Esophagus squamous epithelium (tissue), 5 donors: Measurements from ENCODE around the gene NRAP. TPM values are rescaled to one million over a fixed set of nuclear protein-coding genes. Genes with fewer than 3 reads are reported as not detected.

Experiments
- DNase-seq: peaks from one replicate; lab custom pipeline; 2025; lab: John Stamatoyannopoulos, UW
- H3K27ac ChIP-seq, 4 donors: fragments of 200-600 bp; sonication (generic); one replicate each; pipeline ENCODE4 v1.5.1; 2016 to 2019; ENCODE audit warnings: mild to moderate bottlenecking in 1 of 4
- H3K27me3 ChIP-seq, 4 donors: fragments of 200-600 bp; sonication (generic); 1 replicate in 3 of 4; 2 replicates in 1 of 4; pipeline versions ENCODE4 v1.5.1 to v1.6.0; 2017 to 2021; ENCODE audit warnings: antibody characterized with exemption in 1 of 4
- H3K36me3 ChIP-seq, 3 donors: fragments of 200-600 bp; sonication (generic); one replicate each; pipeline ENCODE4 v1.5.1; 2016 to 2019
- H3K4me1 ChIP-seq, 3 donors: fragments of 200-600 bp; sonication (generic); one replicate each; pipeline ENCODE4 v1.5.1; 2017 to 2019
- H3K4me3 ChIP-seq, 4 donors: fragments of 200-600 bp; sonication (generic); 1 replicate in 3 of 4; 2 replicates in 1 of 4; pipeline ENCODE4 v1.5.1; 2016 to 2019; ENCODE audit warnings: mild to moderate bottlenecking in 2 of 4, moderate library complexity in 1 of 4
- H3K9me3 ChIP-seq, 3 donors: fragments of 200-600 bp; sonication (generic); one replicate each; pipeline ENCODE4 v1.5.1; 2016 to 2019
- CTCF ChIP-seq, 6 experiments: fragments of 450-650 bp in 4 of 6; fragments of 200-600 bp in 2 of 6; sonication (generic) in 2 of 6; IDR thresholded peaks; one replicate each; pipeline ENCODE4 v1.5.1; 2016 to 2019; ENCODE audit warnings: antibody characterized with exemption in 6 of 6, mild to moderate bottlenecking in 4 of 6, moderate library complexity in 4 of 6
- POLR2A ChIP-seq, 4 donors: fragments of 450-650 bp; IDR thresholded peaks; one replicate each; pipeline ENCODE4 v1.6.1; 2017; ENCODE audit warnings: antibody characterized with exemption in 4 of 4, mild to moderate bottlenecking in 4 of 4, moderate library complexity in 3 of 4
- WGBS, 2 donors: methylation state at CpG; one replicate each; pipeline ENCODE4 v1.1.5; 2018; 5-methylcytosine and 5-hydroxymethylcytosine counted together
- intact Hi-C: fragments of 100-400 bp; cut with DNase I; formaldehyde crosslinking; loops from one replicate; pipeline ENCODE4 v1.15.0; 2022
- total RNA-seq, 4 donors: library from RNA; depleted of rRNA; stranded (reverse); fragments of >200 nt; gene quantifications; one replicate each; pipeline ENCODE4 v1.1.0, GENCODE V29; 2016
- donor health status: DM: yes; HTN: yes; CAD: no.

The NRAP gene
- total RNA-seq, 4 donors from 2014 or later, result 0.08 TPM; not detected in 3

GRCh38 chr10:113686028-113686427, 22.2 kb upstream of the NRAP start:
- 86 to 93% methylated on average over 3 of the region's 3 CpGs for WGBS, 2 donors
- H3K4me1 ChIP-seq, result peaks cover 8 to 14% (median 11%) of the 10 kb centered on the region in 3 donors
- no peak overlapping the region for H3K4me3 ChIP-seq
- H3K27ac ChIP-seq, result no peak overlapping the region
- H3K27me3 ChIP-seq, result no peaks in the 10 kb centered on the region
- H3K9me3 ChIP-seq, result peaks cover 0 to 15% (median 3%) of the 10 kb centered on the region in 3 donors
- no peak for DNase-seq
- H3K36me3 ChIP-seq, result peaks cover 0 to under 1% (median 0%) of the 10 kb centered on the region in 3 donors
- TF ChIP-seq POLR2A (IDR thresholded peaks at IDR 0.05) (no peak), CTCF (IDR thresholded peaks at IDR 0.05) (no peak)
- intact Hi-C loops, result no loop called here

GRCh38 chr10:113683300-113683699, 19.5 kb upstream of the NRAP start:
- Histone ChIP-seq H3K9me3 (peaks cover 0 to 10% (median 3%) of the 10 kb centered on the region in 3 donors), H3K27ac (no peak overlapping the region), H3K4me3 (no peak overlapping the region), H3K4me1 (peaks cover 8 to 30% (median 15%) of the 10 kb centered on the region in 3 donors), H3K36me3 (no peaks in the 10 kb centered on the region), H3K27me3 (no peaks in the 10 kb centered on the region)
- intact Hi-C loops, result no loop called here
- DNase-seq, result no peak
- TF ChIP-seq POLR2A (IDR thresholded peaks at IDR 0.05), result no peak
- TF ChIP-seq CTCF (IDR thresholded peaks at IDR 0.05), result no peak
- WGBS, 2 donors, result 77 to 85% methylated on average over 2 of the region's 2 CpGs

GRCh38 chr10:113681533-113682470, 18.0 kb upstream of the NRAP start:
- peaks cover 0 to 4% (median 0%) of the 10 kb centered on the region in 3 donors for H3K9me3 ChIP-seq
- H3K4me3 ChIP-seq, result peak overlapping the region in 1 of 4 donors; percentile 80
- intact Hi-C loops, result no loop called here
- H3K27me3 ChIP-seq, result no peaks in the 10 kb centered on the region
- peak overlapping the region in 3 of 4 donors; percentile 95 to 99 (median 96) for H3K27ac ChIP-seq
- no peaks in the 10 kb centered on the region for H3K36me3 ChIP-seq
- 46 to 72% methylated on average over 5 of the region's 5 CpGs for WGBS, 2 donors
- no peak for DNase-seq
- TF ChIP-seq POLR2A (IDR thresholded peaks at IDR 0.05), result no peak
- TF ChIP-seq CTCF (IDR thresholded peaks at IDR 0.05), result no peak
- peaks cover 8 to 30% (median 15%) of the 10 kb centered on the region in 3 donors for H3K4me1 ChIP-seq

GRCh38 chr10:113680190-113681111, 16.6 kb upstream of the NRAP start:
- intact Hi-C loops, result no loop called here
- Histone ChIP-seq H3K4me1 (peaks cover 8 to 30% (median 15%) of the 10 kb centered on the region in 3 donors), H3K27ac (peak overlapping the region; percentile 95 to 99 (median 97)), H3K9me3 (no peaks in the 10 kb centered on the region), H3K4me3 (peak overlapping the region; percentile 80 to 99 (median 94)), H3K36me3 (no peaks in the 10 kb centered on the region), H3K27me3 (no peaks in the 10 kb centered on the region)
- WGBS, 2 donors, result 1 to 4% methylated on average over 7 to 15 of the region's 28 CpGs
- TF ChIP-seq CTCF (IDR thresholded peaks at IDR 0.05) (no peak), POLR2A (IDR thresholded peaks at IDR 0.05) (peak in 1 of 4 donors; percentile 43)
- DNase-seq, result no peak
